WERI-Rb-1 (cell line): Measurements from ENCODE around the gene CCR4.

Experiments
- DNase-seq: peaks from one replicate; pipeline ENCODE4 v3.0.0-alpha.2; 2020
- H3K27ac ChIP-seq: fragments of 250-450 bp; sonication (Bioruptor Pico); 2 replicates; pipeline ENCODE4 v1.5.1; 2020; ENCODE audit warnings: mild to moderate bottlenecking, moderate library complexity
- H3K27me3 ChIP-seq: fragments of 250-450 bp; sonication (Bioruptor Pico); 2 replicates; pipeline ENCODE4 v1.5.1; 2021; ENCODE audit warnings: mild to moderate bottlenecking, low read depth, moderate library complexity; ENCODE audit not compliant: insufficient read depth, severe bottlenecking
- H3K36me3 ChIP-seq: fragments of 250-450 bp; sonication (Bioruptor Pico); 2 replicates; pipeline ENCODE4 v1.5.1; 2020; ENCODE audit warnings: mild to moderate bottlenecking, moderate library complexity
- H3K4me3 ChIP-seq: 2 replicates; pipeline ENCODE4 v1.5.1; 2011; ENCODE audit warnings: low read depth, mild to moderate bottlenecking, control low read depth, low read length
- H3K9me3 ChIP-seq: fragments of 250-450 bp; sonication (Bioruptor Pico); 2 replicates; pipeline ENCODE4 v1.5.1; 2021; ENCODE audit warnings: mild to moderate bottlenecking, moderate library complexity; ENCODE audit not compliant: severe bottlenecking
- TF ChIP-seq, protein P1 (sequence below): IDR thresholded peaks from 2 replicates; pipeline ENCODE4 v1.5.1; 2011; ENCODE audit warnings: low read depth, mild to moderate bottlenecking, control low read depth, inconsistent platforms, low read length

CCR4 gene

GRCh38 chr3:33000691-33001385, 49.4 kb downstream of the CCR4 start:
- no peak overlapping the region for H3K27ac ChIP-seq
- TF ChIP-seq, protein P1, sequence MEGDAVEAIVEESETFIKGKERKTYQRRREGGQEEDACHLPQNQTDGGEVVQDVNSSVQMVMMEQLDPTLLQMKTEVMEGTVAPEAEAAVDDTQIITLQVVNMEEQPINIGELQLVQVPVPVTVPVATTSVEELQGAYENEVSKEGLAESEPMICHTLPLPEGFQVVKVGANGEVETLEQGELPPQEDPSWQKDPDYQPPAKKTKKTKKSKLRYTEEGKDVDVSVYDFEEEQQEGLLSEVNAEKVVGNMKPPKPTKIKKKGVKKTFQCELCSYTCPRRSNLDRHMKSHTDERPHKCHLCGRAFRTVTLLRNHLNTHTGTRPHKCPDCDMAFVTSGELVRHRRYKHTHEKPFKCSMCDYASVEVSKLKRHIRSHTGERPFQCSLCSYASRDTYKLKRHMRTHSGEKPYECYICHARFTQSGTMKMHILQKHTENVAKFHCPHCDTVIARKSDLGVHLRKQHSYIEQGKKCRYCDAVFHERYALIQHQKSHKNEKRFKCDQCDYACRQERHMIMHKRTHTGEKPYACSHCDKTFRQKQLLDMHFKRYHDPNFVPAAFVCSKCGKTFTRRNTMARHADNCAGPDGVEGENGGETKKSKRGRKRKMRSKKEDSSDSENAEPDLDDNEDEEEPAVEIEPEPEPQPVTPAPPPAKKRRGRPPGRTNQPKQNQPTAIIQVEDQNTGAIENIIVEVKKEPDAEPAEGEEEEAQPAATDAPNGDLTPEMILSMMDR: no peak
- no peak overlapping the region for H3K4me3 ChIP-seq
- no peaks in the 10 kb centered on the region for H3K36me3 ChIP-seq
- H3K9me3 ChIP-seq: no peaks in the 10 kb centered on the region
- no peaks in the 10 kb centered on the region for H3K27me3 ChIP-seq
- no peak for DNase-seq

DNA sequence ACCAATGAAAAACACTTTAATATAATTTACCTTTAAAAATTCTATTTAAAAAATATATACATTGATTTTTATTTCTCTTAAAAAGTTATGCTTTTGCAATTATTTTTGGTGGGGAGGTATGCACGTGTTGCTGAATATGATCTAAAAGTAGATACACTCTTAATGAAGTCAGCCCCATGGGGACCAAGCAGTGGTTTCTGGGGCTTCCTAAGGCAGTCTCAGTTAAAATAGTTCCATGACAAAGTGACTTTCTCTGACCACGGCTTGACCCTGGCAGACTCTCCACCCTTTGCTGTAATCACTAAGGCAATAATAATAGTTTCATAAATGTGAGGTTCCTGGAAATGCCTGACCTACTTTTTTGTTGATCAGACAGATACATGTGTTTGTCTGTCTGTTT, 50.4 kb downstream of the CCR4 start:
- Histone ChIP-seq H3K9me3 (no peaks in the 10 kb centered on the region), H3K27me3 (no peaks in the 10 kb centered on the region), H3K36me3 (no peaks in the 10 kb centered on the region), H3K4me3 (no peak overlapping the region), H3K27ac (no peak overlapping the region)
- DNase-seq: no peak
- TF ChIP-seq, protein P1: no peak

DNA sequence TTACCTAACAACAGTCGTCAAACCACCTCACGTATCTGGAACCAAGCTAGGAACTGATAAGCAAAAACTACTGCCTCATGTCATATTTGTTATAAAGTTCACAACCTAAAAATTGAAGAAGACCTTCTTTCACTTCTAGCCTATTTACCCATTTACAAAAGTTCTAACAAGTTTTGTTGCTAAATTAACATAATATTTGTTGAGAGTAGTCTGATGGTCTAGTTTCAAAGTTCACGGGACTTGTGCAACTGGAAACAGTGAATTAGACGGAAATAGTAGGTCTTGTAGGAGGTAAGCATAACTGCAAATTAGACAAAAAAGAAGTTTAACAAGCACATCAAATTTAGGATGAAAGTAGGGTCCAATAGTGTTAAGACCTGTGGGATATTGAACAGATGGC, 51.9 kb downstream of the CCR4 start:
- no peak overlapping the region for H3K27ac ChIP-seq
- no peaks in the 10 kb centered on the region for H3K9me3 ChIP-seq
- TF ChIP-seq, protein P1: no peak
- no peak for DNase-seq
- no peak overlapping the region for H3K4me3 ChIP-seq
- no peaks in the 10 kb centered on the region for H3K36me3 ChIP-seq
- no peaks in the 10 kb centered on the region for H3K27me3 ChIP-seq

- no peak for DNase-seq
- H3K9me3 ChIP-seq: no peaks in the 10 kb centered on the region
- TF ChIP-seq, protein P1: no peak
- H3K27me3 ChIP-seq: no peaks in the 10 kb centered on the region
- H3K27ac ChIP-seq: no peak overlapping the region
- H3K36me3 ChIP-seq: no peaks in the 10 kb centered on the region
- H3K4me3 ChIP-seq: no peak overlapping the region
These were observed 52.8 kb downstream of the CCR4 start for GRCh38 chr3:33004205-33004604.

- no peak for DNase-seq
- H3K27ac ChIP-seq: no peak overlapping the region
- no peaks in the 10 kb centered on the region for H3K9me3 ChIP-seq
- H3K4me3 ChIP-seq: no peak overlapping the region
- TF ChIP-seq, protein P1: no peak
- no peaks in the 10 kb centered on the region; the same call in 1 of the 2 replicates for H3K36me3 ChIP-seq
- H3K27me3 ChIP-seq: no peaks in the 10 kb centered on the region
These were observed 53.5 kb downstream of the CCR4 start for GRCh38 chr3:33004961-33005360.
